HUES48 (cell line): ENCODE measurements around the gene KRT78.

Experiments
- H3K27ac ChIP-seq: one replicate; pipeline ENCODE4 v1.7.0; 2013; ENCODE audit warnings: low read depth, low read length, inconsistent platforms
- H3K27me3 ChIP-seq: 2 replicates; pipeline ENCODE4 v1.6.1; 2013; ENCODE audit warnings: mild to moderate bottlenecking, low read length; ENCODE audit not compliant: control insufficient read depth, insufficient read depth
- H3K36me3 ChIP-seq: 2 replicates; pipeline ENCODE4 v1.6.1; 2013; ENCODE audit warnings: low read length; ENCODE audit not compliant: control insufficient read depth, insufficient read depth
- H3K4me1 ChIP-seq: 2 replicates; pipeline ENCODE4 v1.6.1; 2013; ENCODE audit warnings: mild to moderate bottlenecking, low read length; ENCODE audit not compliant: control insufficient read depth, insufficient read depth
- H3K4me3 ChIP-seq: 2 replicates; pipeline ENCODE4 v1.5.1; 2013; ENCODE audit warnings: mild to moderate bottlenecking, low read depth, low read length
- H3K9ac ChIP-seq: 2 replicates; pipeline ENCODE4 v1.6.1; 2013; ENCODE audit warnings: mild to moderate bottlenecking, low read depth, low read length, moderate library complexity
- H3K9me3 ChIP-seq: 2 replicates; pipeline ENCODE4 v1.6.1; 2013; ENCODE audit warnings: low read length; ENCODE audit not compliant: control insufficient read depth, insufficient read depth

KRT78 gene

DNA sequence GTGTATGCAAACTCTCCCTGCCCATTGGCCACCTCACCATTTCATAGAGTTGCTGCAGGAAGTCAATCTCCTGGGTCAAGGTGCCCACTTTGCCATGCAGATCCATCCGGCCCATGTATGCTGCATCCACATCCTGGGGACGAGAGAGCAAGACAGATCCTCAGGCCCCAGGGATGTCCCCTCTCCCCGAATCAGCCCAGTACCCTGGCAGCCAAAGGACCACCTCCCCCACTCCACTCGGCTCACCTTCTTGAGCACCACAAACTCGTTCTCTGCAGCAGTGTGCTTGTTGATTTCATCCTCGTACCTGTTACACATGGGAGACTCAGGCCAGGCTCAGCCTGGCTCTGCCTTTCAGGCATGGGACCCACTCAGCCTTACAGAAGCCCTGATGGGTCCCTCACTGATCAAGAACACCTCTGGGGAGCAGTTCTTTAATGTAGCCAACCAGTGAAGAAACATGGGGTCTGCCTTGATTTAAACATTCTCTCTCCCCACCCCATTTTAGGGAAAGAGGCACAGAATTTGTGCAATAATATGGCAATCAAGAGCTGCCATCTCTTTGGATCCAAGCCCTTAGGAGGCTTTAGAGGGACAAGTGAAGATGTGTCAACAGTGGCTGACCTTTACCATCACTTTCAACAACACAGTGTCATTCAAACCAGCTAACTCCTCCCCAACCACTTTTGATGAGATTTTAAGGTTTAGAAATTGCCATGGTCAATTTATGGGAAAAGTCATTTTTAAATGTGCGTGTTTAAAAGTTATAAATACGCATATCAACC lies 18.6 kb downstream of the KRT78 start:
- Histone ChIP-seq H3K9ac (no peak overlapping the region), H3K36me3 (no peaks in the 10 kb centered on the region), H3K27ac (no peak overlapping the region), H3K9me3 (no peaks in the 10 kb centered on the region), H3K4me1 (peaks cover 6% of the 10 kb centered on the region; the same call in 1 of the 2 replicates), H3K4me3 (no peak overlapping the region), H3K27me3 (no peaks in the 10 kb centered on the region)

DNA sequence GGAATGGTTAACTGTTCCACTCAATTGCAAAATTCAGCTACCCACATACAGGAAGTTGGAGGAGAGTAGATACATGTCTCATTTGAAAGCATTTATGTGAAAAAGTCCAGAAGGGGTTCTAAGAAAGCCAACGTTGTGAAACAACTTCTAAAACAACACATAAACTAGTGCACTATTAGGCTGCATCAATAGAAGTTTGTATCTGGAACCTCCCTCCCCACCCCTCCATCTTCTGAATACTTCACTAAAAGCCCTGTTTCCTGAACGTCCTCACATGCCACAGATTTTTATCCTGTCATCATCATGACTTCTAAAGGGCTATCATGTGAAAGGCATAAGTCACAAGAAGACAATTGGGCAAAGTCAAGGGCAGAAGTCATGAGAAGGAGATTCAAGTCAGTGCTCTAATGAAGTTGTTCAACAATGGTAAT lies 20.2 kb downstream of the KRT78 start:
- H3K4me3 ChIP-seq, result no peak overlapping the region
- no peaks in the 10 kb centered on the region for H3K27me3 ChIP-seq
- no peak overlapping the region for H3K9ac ChIP-seq
- H3K4me1 ChIP-seq, result peaks cover 6% of the 10 kb centered on the region; the same call in 1 of the 2 replicates
- H3K9me3 ChIP-seq, result no peaks in the 10 kb centered on the region
- H3K36me3 ChIP-seq, result no peaks in the 10 kb centered on the region
- H3K27ac ChIP-seq, result no peak overlapping the region

DNA sequence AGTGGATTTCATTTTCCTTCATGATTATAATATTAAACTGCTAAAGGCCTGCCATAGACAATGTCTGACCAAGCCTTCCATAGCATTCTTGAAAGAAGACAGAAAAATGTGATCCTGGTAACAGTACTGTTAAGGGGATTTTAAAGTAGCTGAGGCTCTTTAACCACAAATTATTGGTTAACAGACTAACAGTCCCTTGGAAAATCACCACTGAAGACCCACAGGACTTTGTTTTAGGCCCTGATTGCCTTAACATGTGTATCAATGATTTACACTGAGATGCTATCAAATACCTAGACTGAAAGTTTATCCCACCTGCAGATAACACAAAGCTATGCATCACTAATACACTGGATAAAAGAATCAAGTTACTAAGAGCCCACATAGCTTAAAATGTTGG lies 20.6 kb downstream of the KRT78 start:
- H3K27ac ChIP-seq, result no peak overlapping the region
- no peaks in the 10 kb centered on the region for H3K36me3 ChIP-seq
- no peak overlapping the region for H3K9ac ChIP-seq
- H3K9me3 ChIP-seq, result no peaks in the 10 kb centered on the region
- no peak overlapping the region for H3K4me3 ChIP-seq
- H3K4me1 ChIP-seq, result peaks cover 6% of the 10 kb centered on the region; the same call in 1 of the 2 replicates
- no peaks in the 10 kb centered on the region for H3K27me3 ChIP-seq

DNA sequence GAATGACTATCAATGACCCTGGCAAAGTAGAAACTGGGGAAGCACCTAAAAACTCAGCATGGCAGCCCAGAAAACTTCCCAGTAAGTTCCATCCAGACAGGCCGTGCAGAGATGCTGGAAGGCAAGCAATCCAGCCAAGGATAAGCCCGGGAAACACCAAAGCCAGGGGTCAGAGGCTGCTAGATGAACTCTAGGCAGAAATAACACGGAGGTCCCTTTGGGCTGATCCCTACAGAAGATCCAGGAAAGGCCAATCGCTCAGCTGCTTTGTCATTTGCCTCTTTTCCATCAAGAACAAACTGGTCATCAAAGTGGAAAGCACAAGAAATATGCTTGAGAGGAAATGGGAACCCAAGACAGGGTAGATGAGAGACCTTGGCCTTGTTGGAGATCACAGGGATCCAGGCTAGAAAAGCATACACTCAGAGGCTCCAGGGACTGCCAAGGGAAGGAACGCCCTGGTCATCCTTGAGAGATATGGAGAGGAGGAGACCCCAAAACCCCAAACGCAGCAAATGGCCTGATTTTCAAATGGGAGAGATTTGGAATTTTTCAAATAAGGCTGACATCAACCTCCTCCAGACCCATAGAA lies 21.2 kb downstream of the KRT78 start:
- H3K4me3 ChIP-seq, result no peak overlapping the region
- no peaks in the 10 kb centered on the region for H3K9me3 ChIP-seq
- H3K4me1 ChIP-seq, result peaks cover 6% of the 10 kb centered on the region; the same call in 1 of the 2 replicates
- H3K36me3 ChIP-seq, result no peaks in the 10 kb centered on the region
- H3K27me3 ChIP-seq, result no peaks in the 10 kb centered on the region
- H3K27ac ChIP-seq, result no peak overlapping the region
- H3K9ac ChIP-seq, result no peak overlapping the region

DNA sequence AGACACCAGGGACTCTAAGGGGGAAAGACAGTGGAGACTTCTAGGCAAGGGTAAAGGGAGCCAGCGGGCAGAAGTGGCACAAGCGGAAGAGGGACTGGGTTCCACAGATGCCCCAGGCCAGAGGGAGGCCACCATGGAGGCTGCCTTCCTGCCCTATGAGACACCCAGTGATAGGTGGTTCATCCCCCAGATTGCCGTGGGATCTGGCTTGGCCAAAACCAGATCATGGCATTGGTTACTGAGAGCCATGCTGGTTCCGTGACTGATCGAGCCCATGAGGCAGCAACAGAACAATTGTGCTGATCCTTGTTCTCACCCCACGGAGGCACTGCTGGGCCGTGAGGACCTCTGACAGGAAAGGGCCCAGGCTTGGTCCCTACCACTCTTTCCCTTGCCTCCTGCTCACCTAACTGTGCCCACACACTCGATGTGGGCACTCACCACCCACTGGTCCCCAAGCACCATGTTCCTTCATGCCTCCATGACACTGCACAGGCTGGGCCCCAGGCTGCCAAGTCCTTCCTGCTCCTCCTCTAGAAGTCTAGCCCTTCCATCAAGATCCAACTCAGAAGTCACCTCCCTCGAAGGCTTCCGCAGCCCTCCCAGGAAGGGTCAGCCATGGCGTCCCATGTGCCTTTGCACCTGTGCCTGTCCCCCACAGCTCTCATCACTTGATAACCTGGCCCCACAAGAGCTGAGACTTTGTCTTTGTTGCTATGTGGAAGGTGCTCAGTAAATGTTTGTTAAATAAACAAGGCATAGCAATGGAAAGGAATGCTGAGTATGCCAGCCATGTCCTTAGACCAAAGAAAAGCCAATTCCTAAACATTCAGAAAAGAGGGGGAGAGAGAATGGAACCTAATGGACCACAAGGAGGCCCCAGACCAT lies 21.9 kb downstream of the KRT78 start:
- no peak overlapping the region for H3K4me3 ChIP-seq

DNA sequence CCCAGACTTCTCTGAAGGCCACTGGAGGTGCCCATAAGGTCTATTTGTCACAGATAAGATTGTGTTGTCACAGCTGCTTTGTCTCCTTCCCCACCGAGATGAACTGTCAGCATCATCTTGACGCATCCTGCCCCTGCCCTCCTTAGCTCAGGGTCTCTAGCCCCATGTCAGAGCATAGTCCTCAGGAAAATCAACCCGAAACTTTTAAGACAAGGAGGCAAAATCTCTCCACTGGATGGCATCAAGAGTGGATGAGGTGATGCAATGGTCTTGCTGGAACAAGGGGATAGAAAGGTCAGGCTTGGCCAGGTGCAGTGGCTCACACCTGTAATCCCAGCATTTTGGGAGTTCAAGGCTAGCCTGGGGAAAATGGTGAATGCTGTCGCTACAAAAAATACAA lies 22.8 kb downstream of the KRT78 start:
- H3K9me3 ChIP-seq, result no peaks in the 10 kb centered on the region
- H3K4me1 ChIP-seq, result peaks cover 6% of the 10 kb centered on the region; the same call in 1 of the 2 replicates
- H3K36me3 ChIP-seq, result no peaks in the 10 kb centered on the region
- H3K27ac ChIP-seq, result no peak overlapping the region
- H3K9ac ChIP-seq, result no peak overlapping the region
- no peak overlapping the region for H3K4me3 ChIP-seq
- no peaks in the 10 kb centered on the region for H3K27me3 ChIP-seq

More for the DNA sequence above, 21.9 kb downstream of the KRT78 start:
- Histone ChIP-seq H3K27me3 (no peaks in the 10 kb centered on the region), H3K9ac (no peak overlapping the region), H3K27ac (no peak overlapping the region), H3K9me3 (no peaks in the 10 kb centered on the region), H3K4me1 (peaks cover 6% of the 10 kb centered on the region; the same call in 1 of the 2 replicates), H3K36me3 (no peaks in the 10 kb centered on the region)

DNA sequence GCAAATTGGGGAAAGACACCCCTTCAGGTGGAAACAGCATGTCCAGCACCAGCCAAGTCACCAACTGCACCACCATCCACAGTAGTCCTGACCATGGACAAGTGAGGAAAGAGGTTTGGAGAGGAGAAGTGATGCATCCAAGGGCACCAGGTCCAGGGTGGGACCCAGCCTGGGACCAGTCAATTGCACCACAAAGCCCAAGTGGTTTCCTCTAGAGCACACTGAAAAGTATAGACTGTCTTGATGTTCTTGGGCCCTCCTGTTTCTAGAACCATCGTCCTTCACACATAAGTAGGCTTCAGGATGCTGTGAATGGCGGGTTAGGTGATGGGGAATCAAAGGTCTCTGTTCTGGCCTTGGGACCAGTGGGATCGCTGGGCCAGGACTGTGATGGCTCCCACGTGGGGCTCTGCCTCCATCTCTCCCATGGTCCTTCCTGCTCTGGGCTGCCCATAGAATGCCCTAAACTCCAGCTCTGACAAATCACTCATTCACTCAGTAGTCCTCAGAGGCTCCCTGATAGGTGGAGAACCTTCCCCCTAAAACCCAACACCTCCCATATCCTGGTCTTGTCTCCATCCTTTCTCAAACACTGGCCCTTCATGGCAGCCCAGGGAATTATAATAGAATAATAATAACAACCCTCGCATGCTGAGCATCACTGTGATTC lies 23.9 kb downstream of the KRT78 start:
- no peaks in the 10 kb centered on the region for H3K9me3 ChIP-seq
- peaks cover 6% of the 10 kb centered on the region; the same call in 1 of the 2 replicates for H3K4me1 ChIP-seq
- H3K27me3 ChIP-seq, result no peaks in the 10 kb centered on the region
- no peak overlapping the region for H3K27ac ChIP-seq
- no peak overlapping the region for H3K9ac ChIP-seq
- H3K36me3 ChIP-seq, result no peaks in the 10 kb centered on the region
- H3K4me3 ChIP-seq, result no peak overlapping the region

DNA sequence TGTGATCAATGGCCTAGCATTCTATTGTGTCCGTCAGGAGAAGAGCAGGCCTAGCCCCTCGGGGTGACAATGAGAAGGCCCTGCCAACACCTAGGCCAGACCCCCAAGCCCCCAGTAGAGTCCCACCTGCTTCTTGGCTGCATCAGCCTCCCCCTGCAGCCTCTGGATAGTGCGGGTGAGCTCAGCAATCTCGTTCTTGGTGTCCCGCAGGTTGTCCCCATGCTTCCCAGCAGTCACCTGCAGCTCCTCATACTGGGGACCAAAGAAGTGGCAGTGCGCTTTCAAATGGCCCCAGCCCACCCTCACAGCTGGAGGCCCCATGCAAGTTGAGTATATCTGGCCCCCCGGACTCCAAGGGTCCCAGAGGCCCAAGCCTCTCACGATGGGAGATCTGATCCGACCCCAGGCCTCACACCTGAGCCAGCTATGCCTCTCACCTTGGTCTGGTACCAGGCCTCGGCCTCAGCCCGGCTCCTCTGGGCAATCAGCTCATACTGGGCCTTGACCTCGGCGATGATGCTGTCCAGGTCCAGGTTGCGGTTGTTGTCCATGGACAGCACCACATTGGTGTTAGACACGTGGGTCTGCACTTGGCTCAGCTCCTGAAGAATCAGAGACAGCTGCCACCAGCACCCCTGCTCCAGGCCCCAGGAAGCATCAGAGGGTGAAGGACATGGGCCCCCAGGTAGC lies 24.9 kb downstream of the KRT78 start:
- Histone ChIP-seq H3K36me3 (no peaks in the 10 kb centered on the region), H3K9me3 (no peaks in the 10 kb centered on the region), H3K27ac (no peak overlapping the region), H3K4me1 (peaks cover 6% of the 10 kb centered on the region; the same call in 1 of the 2 replicates), H3K9ac (no peak overlapping the region), H3K4me3 (no peak overlapping the region), H3K27me3 (no peaks in the 10 kb centered on the region)

DNA sequence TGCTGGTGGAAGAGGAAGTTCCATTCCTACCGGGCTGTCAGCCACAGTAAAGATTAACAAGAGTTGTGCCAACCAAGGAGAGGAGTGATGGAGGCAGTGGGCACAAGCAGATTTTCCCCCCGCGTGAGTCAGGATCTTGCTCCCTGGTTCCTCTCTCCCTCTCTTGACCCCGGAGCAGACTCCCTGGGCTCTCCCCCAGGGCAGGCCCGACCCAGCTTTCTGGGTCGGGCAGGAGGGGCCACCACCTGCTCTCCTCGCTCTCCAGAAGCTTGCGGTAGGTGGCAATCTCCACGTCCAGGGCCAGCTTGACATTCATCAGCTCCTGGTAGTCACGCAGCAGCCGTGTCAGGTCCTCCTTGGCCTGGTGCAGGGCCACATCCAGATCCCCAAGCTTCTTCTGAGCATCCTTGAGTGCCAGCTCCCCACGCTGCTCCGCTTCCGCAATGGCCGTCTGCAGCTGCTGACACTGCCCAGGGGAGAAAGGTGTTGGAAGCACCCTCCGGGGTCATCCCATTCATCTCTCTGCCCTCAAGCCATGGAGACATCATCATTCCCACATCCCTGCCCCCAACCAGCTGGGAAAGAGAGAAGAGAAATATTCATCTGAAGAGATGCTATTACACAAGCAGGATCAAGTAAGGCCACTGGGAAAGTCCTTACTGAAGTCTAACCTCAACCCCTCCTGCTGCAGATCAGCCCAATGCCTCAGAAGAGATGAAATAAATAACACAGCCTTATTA lies 25.9 kb downstream of the KRT78 start:
- Histone ChIP-seq H3K9ac (no peak overlapping the region), H3K4me3 (no peak overlapping the region), H3K27me3 (no peaks in the 10 kb centered on the region), H3K4me1 (peaks cover 6% of the 10 kb centered on the region; the same call in 1 of the 2 replicates), H3K36me3 (no peaks in the 10 kb centered on the region), H3K9me3 (no peaks in the 10 kb centered on the region), H3K27ac (no peak overlapping the region)
